Effector memory CD4-positive, alpha-beta T cell (primary cell): ENCODE measurements around the gene BSX.

Experiments used
- DNase-seq, 3 donors: peaks; one replicate each; pipeline ENCODE4 v3.0.0-alpha.2; 2020
- H3K27ac ChIP-seq: 2 replicates; pipeline ENCODE4 v1.7.0; 2013; ENCODE audit warnings: mild to moderate bottlenecking, low read length, moderate library complexity; ENCODE audit not compliant: insufficient read depth, poor library complexity, severe bottlenecking
- H3K27me3 ChIP-seq: replicated peaks from 2 replicates; pipeline ENCODE4 v1.7.0; 2013; ENCODE audit warnings: mild to moderate bottlenecking, low read length; ENCODE audit not compliant: insufficient read depth, control insufficient read depth, poor library complexity, severe bottlenecking
- H3K36me3 ChIP-seq: 2 replicates; pipeline ENCODE4 v1.7.0; 2013; ENCODE audit warnings: mild to moderate bottlenecking, low read length, moderate library complexity; ENCODE audit not compliant: control insufficient read depth, insufficient read depth
- H3K4me1 ChIP-seq: 2 replicates; pipeline ENCODE4 v1.7.0; 2013; ENCODE audit warnings: low read length, mild to moderate bottlenecking; ENCODE audit not compliant: control insufficient read depth, insufficient read depth, poor library complexity, severe bottlenecking
- H3K4me3 ChIP-seq: 2 replicates; pipeline ENCODE4 v1.7.0; 2013; ENCODE audit warnings: low read length, low read depth, mild to moderate bottlenecking; ENCODE audit not compliant: insufficient read depth, poor library complexity, severe bottlenecking
- H3K9me3 ChIP-seq: 2 replicates; pipeline ENCODE4 v1.7.0; 2013; ENCODE audit warnings: mild to moderate bottlenecking, low read length, moderate library complexity; ENCODE audit not compliant: control insufficient read depth

BSX gene

DNA sequence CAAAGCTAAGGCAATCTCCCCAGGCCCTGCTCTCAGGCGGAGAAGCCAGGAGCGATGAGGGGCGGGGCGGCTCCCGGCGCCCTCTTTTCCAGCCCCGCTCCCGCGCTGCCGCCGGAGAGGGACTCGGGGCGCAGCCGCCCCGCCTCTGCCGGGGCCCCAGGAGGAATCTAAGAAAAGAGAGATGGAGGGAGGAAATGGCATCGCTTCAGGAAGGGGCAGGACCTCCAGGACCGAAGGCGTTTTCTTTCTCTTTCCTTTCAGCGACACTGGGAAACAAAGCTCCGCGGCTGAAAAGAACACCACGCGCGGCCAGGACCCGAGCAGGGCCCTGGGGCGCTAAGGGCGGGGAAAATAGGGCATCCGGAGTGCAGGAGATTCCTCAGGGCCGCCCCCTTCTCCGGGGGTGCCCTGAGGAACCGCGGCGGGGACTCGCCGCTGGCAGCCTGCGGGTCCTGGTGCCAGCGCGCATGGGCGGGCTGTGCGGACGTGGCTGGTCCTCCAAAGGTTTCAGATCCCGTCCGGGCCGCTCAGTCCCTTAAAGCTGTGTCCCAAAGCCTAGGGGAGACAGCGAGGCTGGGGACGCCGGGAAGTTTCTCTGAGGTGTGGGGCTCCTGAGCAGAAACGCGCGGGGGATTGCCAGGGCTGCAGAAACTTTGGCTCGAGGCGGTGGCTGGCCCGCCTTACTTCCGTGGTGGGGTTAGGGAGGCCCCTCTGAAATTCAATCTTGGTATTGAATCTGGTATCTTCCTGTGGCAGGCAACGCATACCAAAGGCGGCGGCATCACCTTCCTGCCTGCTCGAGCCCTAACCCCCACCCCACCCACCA lies 2.8 kb upstream of the BSX start:
- DNase-seq = no peak
- Histone ChIP-seq H3K27me3 (peaks cover 64% of the 10 kb centered on the region), H3K36me3 (no peaks in the 10 kb centered on the region), H3K4me3 (peak overlapping the region; percentile 58), H3K4me1 (no peaks in the 10 kb centered on the region), H3K27ac (no peak overlapping the region), H3K9me3 (no peaks in the 10 kb centered on the region)

- Histone ChIP-seq H3K27me3 (peaks cover 71% of the 10 kb centered on the region), H3K36me3 (no peaks in the 10 kb centered on the region), H3K9me3 (no peaks in the 10 kb centered on the region), H3K4me1 (no peaks in the 10 kb centered on the region), H3K27ac (no peak overlapping the region), H3K4me3 (peak overlapping the region; percentile 58)
- no peak for DNase-seq
Observed at GRCh38 chr11:122983438-122984185, 2.0 kb upstream of the BSX start.

GRCh38 chr11:122979815-122980595 lies 1.6 kb downstream of the BSX start:
- no peak overlapping the region for H3K27ac ChIP-seq
- no peaks in the 10 kb centered on the region for H3K4me1 ChIP-seq
- peaks cover 78% of the 10 kb centered on the region for H3K27me3 ChIP-seq
- no peak for DNase-seq
- H3K36me3 ChIP-seq = no peaks in the 10 kb centered on the region
- no peaks in the 10 kb centered on the region for H3K9me3 ChIP-seq
- H3K4me3 ChIP-seq = no peak overlapping the region

DNA sequence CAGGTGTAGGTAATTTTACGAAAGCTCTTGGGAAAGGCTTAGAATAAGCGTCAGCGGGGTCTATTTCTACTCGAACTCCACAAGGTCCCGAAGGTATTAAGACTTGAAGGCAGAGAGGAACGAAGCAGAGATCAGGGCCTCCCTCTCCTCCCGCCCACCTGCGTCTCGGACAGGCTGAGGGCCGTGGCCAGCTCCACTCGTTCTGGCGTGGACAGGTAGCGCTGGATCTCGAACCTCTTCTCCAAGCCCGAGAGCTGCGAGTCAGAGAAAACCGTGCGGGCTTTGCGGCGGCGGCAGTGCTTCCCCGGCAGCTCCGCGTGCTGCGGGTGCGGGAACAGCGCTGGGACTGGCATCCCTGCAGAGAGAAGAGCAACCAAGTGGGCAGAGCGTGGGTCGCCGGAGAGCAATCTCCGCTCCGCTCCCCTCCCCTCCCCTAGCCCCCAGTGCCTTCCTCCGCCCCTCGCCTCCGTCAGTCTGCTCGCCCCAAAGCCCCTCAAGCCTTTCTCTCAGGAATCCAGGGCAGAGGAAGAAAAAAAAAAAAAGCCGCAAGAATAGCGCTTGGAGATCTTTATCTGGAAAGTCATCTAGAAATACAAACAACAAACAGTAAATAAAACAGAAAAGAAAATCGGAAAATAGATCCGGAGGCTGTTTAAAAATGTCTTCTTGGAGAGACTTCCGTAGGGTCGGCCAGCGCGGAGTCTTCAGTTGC lies 2.4 kb downstream of the BSX start:
- Histone ChIP-seq H3K9me3 (no peaks in the 10 kb centered on the region), H3K36me3 (no peaks in the 10 kb centered on the region), H3K27me3 (peaks cover 73% of the 10 kb centered on the region), H3K4me1 (no peaks in the 10 kb centered on the region), H3K4me3 (no peak overlapping the region), H3K27ac (no peak overlapping the region)
- DNase-seq = no peak

GRCh38 chr11:122978299-122978620 lies 3.4 kb downstream of the BSX start:
- H3K36me3 ChIP-seq = no peaks in the 10 kb centered on the region
- H3K27me3 ChIP-seq = peaks cover 64% of the 10 kb centered on the region
- H3K4me1 ChIP-seq = no peaks in the 10 kb centered on the region
- H3K27ac ChIP-seq = no peak overlapping the region
- DNase-seq = no peak
- H3K9me3 ChIP-seq = no peaks in the 10 kb centered on the region
- no peak overlapping the region for H3K4me3 ChIP-seq

DNA sequence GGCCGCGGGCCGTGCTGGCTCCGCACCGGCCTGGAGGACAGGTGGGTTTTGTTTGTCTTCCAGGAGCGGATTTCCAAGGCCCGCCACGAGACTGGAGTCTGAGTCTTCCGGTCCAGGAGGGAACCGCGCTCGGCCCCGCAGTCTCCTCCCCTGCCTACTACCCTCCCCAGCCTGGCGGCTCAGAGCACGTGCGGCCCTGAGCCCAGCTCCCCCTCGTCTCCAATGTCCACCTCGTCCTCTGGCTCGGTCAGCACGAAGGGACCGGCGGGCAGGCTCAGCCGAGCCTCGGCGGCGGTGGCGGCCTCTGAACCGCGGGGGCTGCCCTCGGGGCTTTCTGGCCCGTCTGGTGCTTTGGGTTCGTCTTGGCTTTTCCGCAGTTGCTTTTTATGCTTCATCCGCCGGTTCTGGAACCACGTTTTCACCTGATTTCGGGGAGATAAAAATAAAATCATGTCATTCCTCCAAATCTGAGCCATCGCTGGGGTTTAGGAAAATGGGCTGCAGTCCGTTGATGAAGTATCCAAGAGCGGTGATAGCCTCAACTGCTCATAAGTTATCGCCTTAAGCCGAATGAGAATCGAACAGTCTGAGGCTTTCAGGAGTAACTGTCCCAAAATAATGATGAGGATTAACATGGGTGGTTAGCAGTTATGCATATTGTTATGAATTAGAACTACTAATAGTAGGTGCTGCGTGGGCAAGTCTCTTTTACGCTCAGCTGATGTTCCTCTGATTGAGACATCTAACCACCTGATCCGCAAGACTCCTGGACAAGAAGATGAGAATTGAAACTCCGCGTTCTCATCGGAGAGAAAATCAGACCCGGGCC lies 4.0 kb downstream of the BSX start:
- H3K27me3 ChIP-seq = peaks cover 58% of the 10 kb centered on the region
- no peaks in the 10 kb centered on the region for H3K36me3 ChIP-seq
- no peak overlapping the region for H3K4me3 ChIP-seq
- H3K27ac ChIP-seq = no peak overlapping the region
- DNase-seq = no peak
- no peaks in the 10 kb centered on the region for H3K4me1 ChIP-seq
- no peaks in the 10 kb centered on the region for H3K9me3 ChIP-seq

DNA sequence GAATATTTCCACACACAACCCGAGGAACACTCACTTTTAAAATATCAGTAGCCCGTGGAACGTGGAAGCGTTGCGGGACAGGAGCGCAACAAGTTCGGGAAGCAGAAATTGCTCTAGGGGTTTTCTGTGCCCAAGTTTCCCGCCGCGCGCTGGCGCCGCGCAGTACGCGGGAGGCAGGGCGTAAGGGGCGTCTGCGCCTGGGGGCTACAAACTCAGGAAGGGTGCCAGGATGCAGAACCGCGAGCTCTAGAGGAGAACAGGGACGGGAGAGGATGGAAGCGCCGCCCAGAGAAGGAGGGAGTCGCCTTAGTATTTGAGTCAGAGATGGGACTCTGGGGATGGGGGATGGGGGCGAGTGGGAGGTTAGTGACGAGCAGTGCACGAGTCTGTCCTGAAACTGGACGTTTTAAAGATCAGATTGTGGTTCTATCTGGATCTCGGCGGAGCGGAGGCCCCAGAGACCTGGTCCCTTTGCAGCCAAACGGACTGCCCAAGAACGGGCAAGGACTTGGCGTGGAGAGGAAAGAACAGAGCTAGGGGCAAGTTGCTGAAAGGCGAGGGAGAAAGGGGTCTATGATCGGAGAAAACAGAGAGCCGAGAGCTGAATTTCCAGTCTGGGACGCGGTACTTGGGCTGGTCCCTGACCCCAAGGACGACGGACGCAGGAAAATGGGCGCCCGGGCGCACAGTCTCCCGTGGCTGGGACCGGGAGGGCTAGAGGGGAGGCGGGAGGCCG lies 4.7 kb downstream of the BSX start:
- peaks cover 50% of the 10 kb centered on the region for H3K27me3 ChIP-seq

GRCh38 chr11:122976061-122976733 lies 5.4 kb downstream of the BSX start:
- Histone ChIP-seq H3K36me3 (no peaks in the 10 kb centered on the region), H3K9me3 (no peaks in the 10 kb centered on the region), H3K27me3 (peaks cover 43% of the 10 kb centered on the region), H3K4me1 (no peaks in the 10 kb centered on the region), H3K27ac (no peak overlapping the region), H3K4me3 (no peak overlapping the region)
- DNase-seq = no peak

More for the DNA sequence above, 4.7 kb downstream of the BSX start:
- Histone ChIP-seq H3K36me3 (no peaks in the 10 kb centered on the region), H3K4me3 (no peak overlapping the region), H3K27ac (no peak overlapping the region), H3K4me1 (no peaks in the 10 kb centered on the region), H3K9me3 (no peaks in the 10 kb centered on the region)
- DNase-seq = no peak
